HG03565 (cell line): Measurements from ENCODE around the gene CHCHD4.

Experiments
- ATAC-seq: cut with Tn5 transposase; IDR thresholded peaks from one replicate; pipeline ENCODE4 v1.9.1; 2021; ENCODE audit warnings: mild to moderate bottlenecking, moderate library complexity; ENCODE audit not compliant: unreplicated experiment

Gene CHCHD4

DNA sequence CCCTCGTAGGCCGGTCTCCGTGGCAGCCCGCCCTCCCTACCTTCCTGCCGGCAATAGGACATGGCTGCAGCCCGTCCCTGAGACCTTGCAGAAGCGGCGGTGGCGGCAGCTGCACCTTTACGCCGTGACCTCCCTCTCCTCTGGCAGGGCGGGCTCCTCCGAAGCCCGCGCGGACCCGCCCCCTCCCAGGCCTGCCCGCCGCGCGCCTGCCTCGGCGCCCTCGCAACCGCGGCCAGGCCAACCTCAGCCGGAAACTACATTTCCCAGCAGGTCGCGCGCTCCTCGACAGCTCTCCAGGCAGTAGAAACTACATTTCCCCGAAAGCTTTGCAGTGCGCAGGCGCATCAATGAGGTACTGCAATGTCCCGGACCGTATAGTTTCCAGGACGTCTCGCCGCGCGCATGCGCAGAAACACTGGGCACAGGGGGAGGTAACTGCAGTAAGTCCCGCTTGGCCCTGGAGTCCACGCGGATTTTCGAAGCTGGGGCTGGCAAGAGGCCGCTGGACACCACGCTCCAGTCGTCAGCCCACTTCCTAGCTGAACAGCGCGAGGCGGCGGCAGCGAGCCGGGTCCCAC lies at the start of gene CHCHD4, which contains the start of gene TMEM43:
Gene CHCHD4 (minus strand): TSS at position 256 of the 578 bp plus-strand sequence. CDS start 194 bp downstream, at position 62.
Gene TMEM43 (plus strand): TSS at position 438 of the 578 bp plus-strand sequence. CDS start 142 bp downstream, outside the sequence.
- peak; percentile 89 for ATAC-seq

DNA sequence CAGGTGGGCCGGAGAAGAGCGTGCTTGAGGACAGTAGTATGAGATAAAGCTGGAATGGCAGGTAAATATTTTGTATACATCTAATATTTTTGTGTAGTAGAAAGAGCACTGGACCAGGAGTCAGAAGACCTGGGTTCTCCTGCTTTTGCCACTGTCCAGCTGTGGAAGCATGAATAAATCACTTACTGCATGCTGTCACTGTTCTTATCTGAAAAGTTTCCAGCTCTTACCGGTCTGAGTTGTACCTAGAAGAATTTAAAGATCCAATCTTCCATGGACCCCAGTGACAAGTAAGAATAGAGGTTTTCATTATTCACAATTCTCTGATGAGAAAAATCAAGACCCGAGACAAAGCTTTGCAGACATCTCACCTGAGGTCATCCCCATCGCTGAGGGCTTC lies 47.8 kb upstream of the CHCHD4 start:
- no peak for ATAC-seq

DNA sequence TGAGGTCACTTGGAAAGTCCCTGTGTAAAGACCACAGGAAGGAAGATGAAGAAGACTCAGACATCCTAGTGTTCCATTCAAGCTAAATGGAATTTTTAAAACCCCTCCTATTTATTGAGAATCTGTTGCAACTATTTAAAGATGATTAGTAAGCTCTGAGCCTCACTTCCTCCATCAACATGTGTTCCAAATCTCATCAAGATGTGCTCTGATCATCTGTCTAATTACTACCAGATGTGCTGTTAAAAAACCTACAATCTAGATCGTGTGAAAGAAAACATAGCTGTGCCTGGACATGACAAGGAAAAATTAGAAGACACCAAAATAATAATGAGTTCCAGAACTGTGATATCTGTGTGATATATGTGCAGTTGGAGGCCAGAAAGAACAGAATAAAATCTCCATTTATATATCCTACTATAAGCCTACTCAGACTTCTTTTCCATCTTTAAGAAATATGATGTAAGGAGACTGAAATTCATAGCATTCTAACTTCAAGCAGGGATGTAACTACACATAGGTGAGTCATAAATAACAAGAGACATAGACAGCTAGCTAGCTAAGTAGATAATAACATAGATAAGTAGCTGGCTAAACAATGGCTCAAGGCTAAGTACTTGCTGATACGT lies 46.0 kb upstream of the CHCHD4 start:
- no peak for ATAC-seq

DNA sequence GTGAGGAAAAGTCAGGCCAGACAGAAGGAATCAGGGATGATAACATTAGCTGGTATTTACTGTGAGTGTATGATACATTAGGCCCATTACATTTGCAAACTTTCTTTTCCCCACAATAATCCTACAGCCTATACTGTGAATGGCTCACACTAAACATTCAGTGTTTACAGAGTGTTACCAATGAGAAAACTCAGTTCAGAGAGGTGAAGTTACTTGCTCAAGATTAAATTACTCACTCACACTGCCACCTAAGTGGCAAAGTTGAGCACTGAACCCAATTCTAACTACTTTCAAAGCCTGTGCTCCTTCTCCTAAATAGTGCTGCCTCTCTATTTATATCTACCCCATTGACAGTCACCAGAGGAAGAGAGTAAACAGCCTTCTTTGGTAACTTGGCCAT lies 45.2 kb upstream of the CHCHD4 start:
- ATAC-seq: no peak

DNA sequence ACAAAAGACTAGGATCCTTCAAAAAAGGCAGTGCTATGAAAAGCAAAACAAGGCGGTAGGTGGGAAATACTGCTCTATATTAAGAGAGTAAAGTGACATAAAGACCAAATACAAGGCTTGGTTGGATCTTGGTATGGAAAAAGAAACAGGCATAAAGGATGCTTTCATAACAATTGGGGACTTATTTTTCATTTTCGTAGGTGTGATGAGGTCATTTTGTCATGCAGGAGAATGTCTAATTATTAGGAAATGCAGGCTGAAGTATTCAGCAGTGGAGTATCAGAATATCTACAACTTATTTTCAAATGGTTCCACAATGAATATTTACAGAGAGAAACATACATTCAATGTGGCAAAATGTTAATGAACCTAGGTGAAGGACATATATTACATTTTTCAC lies 44.8 kb upstream of the CHCHD4 start:
- ATAC-seq: no peak

DNA sequence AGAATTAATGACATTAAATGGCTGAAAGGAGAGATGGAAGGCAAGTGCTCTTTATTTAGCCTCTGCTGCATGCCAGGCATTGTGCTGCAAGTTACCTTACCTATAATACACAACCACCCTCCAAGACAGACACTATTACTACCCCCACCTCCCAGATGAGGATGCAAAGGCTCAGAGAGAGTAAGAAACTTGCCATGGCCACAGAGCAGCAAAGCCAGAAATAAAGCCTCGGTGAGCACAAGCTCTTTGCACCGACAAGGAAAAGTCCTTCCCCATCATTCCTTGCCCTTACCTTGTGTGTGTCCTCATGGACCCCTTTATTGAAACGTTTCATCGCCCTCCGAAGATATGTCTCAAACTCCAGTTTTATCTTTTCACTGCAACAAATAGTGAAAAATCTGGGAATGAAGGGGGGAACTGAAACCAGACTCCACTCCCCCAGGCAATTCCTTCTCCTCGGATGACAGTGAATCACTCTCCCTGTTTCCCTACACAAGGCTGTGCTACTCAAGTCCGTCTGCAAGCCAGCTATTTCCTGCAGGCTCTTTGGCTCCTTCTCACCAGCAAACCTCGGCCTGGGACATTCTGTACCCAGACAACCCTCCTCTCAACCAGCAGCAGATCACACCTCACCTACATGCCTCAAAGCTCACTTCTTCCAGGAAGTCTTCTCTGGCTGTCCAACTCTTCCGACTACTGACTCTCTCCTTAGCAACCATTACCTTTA lies 42.4 kb upstream of the CHCHD4 start:
- ATAC-seq: no peak

DNA sequence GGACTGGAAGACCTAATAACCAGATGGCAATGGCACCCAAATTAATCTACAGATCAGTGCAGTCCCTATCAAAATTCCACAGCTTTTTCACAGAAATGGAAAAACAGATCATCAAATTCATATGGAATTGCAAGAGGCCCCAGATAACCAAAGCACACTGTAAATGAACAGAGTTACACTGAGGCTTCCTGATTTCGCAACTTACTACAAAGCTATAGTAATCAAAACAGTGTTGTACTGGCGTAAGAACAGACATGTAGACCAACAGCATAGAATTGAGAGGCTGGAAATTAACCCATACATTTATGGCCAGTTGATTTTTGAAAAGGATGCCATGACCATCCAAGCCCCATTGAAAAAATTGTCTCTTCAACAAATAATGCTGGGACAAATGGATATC lies 37.5 kb upstream of the CHCHD4 start:
- no peak for ATAC-seq

DNA sequence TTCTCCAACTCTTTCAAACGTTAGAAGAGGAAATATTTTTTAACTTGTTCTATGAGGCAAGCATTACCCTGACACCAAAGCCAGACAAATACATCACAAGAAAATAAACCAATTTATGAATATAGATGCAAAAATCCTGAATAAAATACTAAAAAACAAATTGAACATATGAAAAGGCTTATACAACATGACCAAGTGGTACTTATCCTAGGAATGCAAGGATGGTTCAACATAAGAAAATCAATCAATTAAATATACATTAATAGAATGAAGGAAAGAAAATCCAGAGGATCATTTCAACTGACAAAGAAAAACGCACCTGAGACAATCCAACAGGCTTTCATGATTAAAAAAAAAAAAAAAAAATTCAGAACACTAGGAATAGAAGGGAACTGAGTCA lies 36.6 kb upstream of the CHCHD4 start:
- no peak for ATAC-seq

DNA sequence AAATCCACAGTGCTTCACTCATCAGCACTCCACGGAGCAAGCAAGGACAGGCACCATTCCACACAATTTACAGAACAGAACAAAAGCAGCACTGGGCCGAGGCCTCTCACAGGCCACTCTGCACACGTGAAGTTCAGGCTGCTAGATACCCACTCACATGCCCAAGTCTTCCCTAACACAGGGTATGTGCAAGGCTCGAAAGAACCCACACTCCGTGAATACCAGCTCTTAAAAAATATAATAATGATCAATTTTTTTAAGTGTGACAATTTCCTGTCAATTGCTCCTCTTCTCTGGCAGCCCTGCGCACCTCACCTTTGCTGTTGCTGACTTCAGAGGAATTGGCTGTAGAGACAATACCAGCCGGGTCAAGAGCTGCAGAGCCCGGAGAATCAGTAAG lies 34.8 kb upstream of the CHCHD4 start:
- no peak for ATAC-seq

DNA sequence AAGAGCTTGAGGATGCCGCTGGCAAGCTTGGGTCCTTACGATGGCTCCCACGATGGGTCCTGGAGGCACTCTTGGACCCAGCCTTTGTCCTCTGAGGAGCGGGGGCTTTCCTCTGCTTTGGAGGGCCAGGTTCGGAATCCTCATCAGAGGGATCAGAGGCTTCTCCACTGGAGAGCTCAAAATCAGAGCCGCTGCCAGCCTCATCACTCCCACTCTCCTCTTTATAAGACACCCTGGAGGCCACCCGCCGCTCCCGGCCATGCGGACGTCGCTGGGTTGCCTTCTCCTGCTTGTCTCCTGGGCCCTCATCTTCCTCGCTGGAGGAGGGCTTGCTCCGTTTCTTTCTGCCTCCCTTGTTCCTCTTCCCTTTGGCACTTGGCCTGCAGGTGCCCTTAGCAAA lies 33.7 kb upstream of the CHCHD4 start:
- no peak for ATAC-seq

DNA sequence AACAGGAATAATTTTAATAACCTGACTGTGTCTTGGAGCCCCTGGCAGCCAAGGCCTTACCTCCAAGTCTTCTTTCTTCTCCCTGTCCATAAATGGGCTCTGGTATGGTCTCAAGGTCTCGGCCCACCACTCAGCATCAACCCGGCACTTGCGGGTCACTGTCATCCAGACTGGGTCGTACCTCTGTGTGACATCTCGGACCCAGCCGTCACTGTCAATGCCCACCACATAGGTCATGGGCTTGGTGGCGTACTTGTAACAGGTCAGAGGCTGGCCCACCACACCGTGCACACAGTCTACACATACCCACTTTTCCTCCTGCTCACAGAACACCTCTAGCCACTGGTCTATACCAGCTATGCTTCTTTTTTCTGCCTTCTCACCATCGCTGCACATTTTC lies 33.3 kb upstream of the CHCHD4 start:
- no peak for ATAC-seq

DNA sequence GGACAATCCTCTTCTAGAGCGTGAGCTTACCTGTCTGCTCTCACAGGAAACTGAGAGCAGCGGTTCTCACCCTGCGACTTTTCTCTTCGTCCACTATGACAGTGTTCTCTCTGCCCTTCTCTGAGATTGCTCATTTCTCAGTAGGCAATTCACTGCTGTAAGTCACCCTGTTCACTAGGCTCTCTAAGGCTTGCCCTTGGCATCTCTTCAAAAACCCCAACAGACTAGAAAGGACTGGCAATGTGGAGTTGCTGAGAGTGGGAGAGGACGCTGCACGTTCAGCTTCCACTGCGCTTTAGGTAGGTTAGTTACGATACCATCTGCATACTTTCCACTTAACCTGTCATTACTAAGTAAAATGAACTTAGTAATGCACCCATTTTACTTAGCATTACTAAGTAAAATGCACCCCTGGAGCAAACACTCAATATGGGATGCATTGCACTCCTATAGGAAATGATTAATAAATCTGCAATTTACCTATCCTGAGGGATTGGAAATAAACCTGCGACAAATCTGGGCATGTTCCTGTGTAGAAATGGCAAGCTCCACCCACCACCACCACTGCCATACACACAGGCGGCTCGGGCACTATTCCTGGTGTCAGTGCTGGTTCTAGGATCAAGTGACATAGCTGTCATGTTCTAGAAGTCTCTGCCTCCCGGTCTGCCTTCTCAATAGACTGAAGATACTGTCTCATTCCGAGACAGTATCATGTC lies 32.3 kb upstream of the CHCHD4 start:
- ATAC-seq: no peak

DNA sequence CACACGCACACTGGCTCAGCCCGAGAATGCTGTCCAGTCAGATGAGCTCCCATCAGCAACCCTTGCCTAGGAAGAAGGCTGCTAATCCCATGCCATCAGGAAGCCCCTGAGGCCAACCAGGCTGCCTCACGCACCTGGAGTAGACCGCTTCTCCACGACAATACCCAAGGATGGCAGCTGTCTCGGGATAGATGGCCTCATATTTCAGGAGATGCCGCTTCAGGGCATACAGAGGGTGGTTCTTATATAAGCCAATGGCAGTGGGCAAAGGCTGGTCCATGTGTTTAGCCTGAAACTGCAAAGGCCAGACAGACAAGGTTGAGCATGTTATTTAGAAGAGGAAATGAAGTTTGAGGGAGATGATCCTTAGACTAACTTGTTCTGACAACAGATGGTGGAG lies 31.5 kb upstream of the CHCHD4 start:
- ATAC-seq: no peak

DNA sequence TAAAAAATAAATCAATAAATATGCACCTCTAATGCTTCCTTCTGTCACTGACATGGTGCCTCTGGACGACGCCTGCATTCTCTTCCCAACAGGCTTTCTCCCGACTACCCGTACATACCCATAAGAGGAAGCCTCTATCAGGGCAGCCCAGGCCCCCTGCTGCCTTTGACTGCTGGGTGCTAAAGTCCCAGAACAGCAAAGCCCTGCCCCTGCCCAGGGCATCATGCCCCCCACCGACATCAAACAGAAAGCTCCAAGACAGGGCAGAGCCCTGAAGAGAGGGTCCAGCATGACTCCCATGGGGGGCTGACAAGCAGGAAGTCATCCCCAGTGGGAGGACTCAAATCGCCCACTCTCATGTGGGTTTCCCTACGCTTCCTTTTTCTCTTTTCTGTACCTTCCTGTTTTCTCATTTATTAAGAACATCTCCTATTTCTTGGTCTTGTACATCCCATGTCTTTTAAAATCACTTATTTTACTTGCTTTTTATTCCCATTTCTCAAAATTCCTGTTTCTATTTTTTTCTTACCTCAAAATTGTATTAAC lies 30.3 kb upstream of the CHCHD4 start:
- no peak for ATAC-seq

DNA sequence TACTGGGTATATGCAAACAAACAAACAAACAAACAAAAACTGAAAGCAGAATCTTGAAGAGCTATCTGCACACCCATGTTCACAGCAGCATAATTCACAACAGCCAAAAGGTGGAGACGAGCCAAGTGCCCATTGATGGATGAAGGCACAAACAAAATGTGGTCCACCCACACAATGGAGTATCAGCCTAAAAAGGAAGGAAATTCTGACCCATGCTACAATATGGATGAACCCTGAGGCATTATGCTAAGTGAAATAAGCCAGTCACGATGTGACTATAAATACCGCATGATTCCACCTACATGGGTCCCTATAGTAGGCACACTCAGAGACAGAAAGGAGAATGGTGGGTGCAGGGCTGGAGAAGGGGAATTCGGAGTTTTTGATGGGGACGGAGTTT lies 29.6 kb upstream of the CHCHD4 start:
- no peak for ATAC-seq

DNA sequence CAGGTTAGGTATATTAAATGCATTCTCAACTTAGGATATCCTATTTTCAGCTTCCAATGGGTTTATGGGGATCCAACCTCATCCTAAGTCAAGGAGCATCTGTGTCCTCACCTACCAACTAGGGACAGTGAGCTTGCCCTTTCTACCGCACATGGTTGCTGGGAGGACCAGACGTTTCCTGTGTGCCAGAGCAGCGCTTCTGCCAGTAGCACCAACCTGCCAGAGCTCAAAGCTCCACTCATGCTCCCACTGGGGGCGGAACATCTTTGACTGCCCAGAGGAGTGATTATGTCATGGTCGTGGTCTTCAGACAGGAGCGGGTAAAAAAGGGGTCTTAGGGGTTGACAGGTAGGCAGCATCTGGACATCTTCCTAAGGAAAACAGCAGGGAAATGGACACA lies 29.0 kb upstream of the CHCHD4 start:
- ATAC-seq: no peak

DNA sequence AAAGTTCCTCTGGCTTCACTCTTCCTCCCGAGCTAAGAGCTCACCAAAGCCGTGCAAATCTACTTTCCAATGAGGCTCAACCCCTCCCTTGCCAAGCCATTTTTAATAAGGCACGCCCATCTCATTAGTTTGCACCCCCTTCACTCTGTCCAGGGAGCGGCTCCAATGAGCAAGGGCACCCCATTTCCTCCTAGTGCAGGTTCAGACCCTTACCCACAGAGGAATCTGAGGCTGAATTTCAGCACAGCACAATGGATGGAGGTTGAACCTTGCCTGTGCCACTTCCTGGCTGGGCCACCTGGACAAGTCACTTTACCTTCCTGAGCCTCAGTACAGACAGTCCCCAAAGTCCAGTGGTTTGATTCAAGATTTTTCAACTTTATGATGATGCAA lies 28.3 kb upstream of the CHCHD4 start:
- ATAC-seq: no peak

DNA sequence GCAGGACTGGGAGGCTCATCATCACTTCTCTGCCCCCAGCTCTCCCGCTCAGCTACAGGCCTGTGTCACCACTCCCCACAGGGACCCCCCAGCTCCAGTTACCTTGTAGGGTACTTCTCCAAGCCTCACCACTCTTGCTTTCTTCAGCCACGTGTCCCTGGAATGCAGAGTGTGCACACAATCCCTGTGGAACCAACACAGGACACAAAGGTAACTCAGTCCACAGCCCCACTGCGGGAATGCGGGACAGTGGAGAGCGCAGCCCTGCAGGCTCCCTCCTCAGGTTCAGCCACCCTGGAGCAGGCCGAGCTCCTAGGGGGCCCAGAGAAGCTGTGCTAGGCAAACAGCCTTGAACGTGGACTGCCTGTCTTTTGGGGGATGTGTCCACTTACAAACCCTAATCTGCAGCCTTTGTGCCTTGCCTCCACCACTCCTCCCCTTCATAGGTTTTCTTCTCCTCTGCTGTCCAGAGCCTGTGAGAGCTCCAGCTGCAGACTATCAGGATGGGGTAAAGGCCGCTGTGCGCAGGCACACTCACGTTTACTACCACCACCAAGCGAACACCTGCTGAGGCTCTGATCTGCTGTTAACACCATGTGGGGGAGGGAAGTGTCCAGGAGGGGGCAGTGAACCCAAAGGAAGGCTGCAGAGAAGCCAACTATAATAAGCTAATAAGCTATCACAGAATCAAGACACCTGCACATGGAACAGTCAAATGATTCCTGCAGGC lies 27.7 kb upstream of the CHCHD4 start:
- ATAC-seq: no peak

DNA sequence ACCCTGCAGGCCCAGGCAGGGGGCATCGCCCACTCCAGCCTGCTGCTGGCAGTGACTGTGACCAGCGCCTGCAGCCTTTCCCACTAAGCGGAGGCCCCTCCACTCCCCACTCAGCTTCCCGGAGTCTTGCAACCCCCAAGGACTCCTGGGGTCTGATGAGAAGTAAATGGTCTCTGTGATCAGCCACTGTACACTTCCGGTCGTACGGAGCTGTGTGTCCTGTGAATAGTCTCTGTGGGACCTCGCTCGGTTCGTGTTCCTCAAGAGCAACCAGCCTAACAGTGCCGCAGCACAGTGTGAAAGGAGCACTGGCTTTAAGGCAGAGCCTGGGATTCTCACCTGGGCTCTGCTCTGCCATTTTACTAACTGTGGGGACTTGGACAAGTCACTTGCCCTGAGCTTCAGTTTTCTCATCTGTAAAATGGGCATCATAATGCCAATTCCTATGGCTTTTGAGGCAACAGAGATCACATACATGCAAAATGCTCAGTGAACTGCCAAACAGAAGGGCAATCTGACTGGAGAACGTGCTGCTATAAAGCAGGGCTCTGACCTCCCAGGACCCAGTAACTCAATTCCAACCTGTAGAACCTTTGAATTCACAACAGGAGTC lies 26.9 kb upstream of the CHCHD4 start:
- ATAC-seq: no peak

DNA sequence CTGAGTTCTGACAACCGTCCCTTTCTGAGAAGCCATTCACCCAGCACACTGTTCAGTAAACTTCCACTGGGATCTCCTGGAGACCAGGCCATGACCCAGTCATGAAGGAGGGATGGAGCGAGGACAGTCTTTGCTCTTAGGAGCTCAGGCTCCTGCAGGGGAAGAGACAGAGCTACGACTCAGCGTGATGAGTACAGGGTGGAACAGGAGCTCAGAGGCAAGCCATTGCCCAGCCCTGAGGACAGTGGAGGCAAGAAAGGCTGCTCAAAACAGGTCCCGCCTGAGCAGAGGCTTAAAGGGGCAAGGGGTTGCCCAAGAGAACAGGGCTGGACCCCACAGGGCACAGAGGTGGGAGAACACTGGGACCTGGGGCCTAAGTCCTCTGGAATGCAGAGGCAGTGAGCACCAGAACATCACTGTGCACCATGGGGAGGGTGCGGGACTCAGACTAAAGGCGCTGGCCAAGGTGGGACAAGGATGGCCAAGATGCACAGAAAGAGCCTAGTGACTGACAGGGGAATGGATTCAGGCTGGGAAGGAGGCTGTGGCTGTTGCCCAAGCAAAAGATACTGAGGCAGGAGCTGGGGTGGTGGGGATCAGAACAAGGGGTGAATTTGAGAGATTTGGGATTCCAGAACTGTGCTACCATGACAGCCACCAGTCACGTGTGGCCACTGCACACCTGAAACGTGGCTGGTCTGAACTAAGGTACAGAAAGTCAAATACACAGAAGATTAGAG lies 26.0 kb upstream of the CHCHD4 start:
- no peak for ATAC-seq
